HCT116 (cell line): ENCODE results near the gene POU3F1. TPM values are rescaled to one million over a fixed set of nuclear protein-coding genes. Genes with fewer than 3 reads are reported as not detected.

ENCODE experiments used
- ATAC-seq: fragments of 200-7000 bp; cut with Tn5 transposase; 2 replicates; pipeline ENCODE4 v1.9.1; 2020; ENCODE audit warnings: mild to moderate bottlenecking, moderate library complexity
- BruUV-seq: library from RNA; stranded (reverse); fragments of 400-500 nt; replicated peaks from 2 replicates; lab custom pipeline; 2021; lab: Mats Ljungman, UMichigan
- CTCF ChIA-PET: fragments of 300-600 bp; sonication (Branson Sonifier 250); formaldehyde crosslinking; loops from one replicate; lab custom pipeline; 2021; ENCODE audit warnings: antibody characterized with exemption; lab: Charles Lee
- POLR2A ChIA-PET: fragments of 300-600, 350-600 bp; sonication (Branson Sonifier 250); formaldehyde crosslinking; loops from one replicate; lab custom pipeline; 2021; ENCODE audit warnings: antibody characterized with exemption; lab: Charles Lee
- RAD21 ChIA-PET, 2 experiments: fragments of 300-600 bp; sonication (Branson Sonifier 250); formaldehyde crosslinking; loops; one replicate each; lab custom pipeline; 2023; ENCODE audit warnings: low total read pairs in 2 of 2; ENCODE audit not compliant: uncharacterized antibody in 2 of 2, unreplicated experiment in 2 of 2, low non-redundant PET in 1 of 2; lab: Charles Lee
- DNase-seq: peaks from one replicate; pipeline ENCODE4 v3.0.0-alpha.2; 2010; ENCODE audit warnings: low read depth, low spot score
- H2AFZ ChIP-seq: fragments of 200-600 bp; shearing (Covaris generic), sonication (generic); 2 replicates; pipeline ENCODE4 v1.6.1; 2017; ENCODE audit warnings: low read depth, mixed run types, mixed read lengths, antibody characterized with exemption, low read length; ENCODE audit not compliant: poor library complexity, severe bottlenecking
- H3K27ac ChIP-seq: 2 replicates; pipeline ENCODE4 v1.5.1; 2012; ENCODE audit warnings: low read depth, low read length
- H3K27me3 ChIP-seq: fragments of 200-600 bp; sonication (generic); 2 replicates; pipeline ENCODE4 v1.6.1; 2016; ENCODE audit warnings: mixed run types, low read length, mixed read lengths; ENCODE audit not compliant: insufficient read depth
- H3K36me3 ChIP-seq, 2 experiments: fragments of 200-500 bp in 1 of 2; fragments of 200-600 bp in 1 of 2; sonication (Bioruptor generic) in 1 of 2; sonication (generic) in 1 of 2; 2 replicates each; pipeline versions ENCODE4 v1.5.1 to v1.6.1; 2014 to 2016; ENCODE audit warnings: low read length in 2 of 2, inconsistent platforms in 1 of 2, mixed read lengths in 1 of 2, mixed run types in 1 of 2; ENCODE audit not compliant: insufficient read depth in 2 of 2, control insufficient read depth in 1 of 2
- H3K4me1 ChIP-seq, 2 experiments: fragments of 200-600 bp in 1 of 2; sonication (generic) in 1 of 2; 2 replicates each; pipeline versions ENCODE4 v1.5.1 to v1.6.1; 2012 to 2017; ENCODE audit warnings: low read length in 2 of 2, inconsistent platforms in 1 of 2, mild to moderate bottlenecking in 1 of 2, mixed read lengths in 1 of 2, mixed run types in 1 of 2, moderate library complexity in 1 of 2; ENCODE audit not compliant: insufficient read depth in 2 of 2, control insufficient read depth in 1 of 2
- H3K4me2 ChIP-seq: fragments of 200-600 bp; sonication (generic); 2 replicates; pipeline ENCODE4 v1.6.1; 2017; ENCODE audit warnings: mixed run types, low read length, mixed read lengths
- H3K4me3 ChIP-seq, 2 experiments: fragments of 200-600 bp in 1 of 2; sonication (generic) in 1 of 2; replicated peaks in 1 of 2; 2 replicates each; pipeline ENCODE4 v1.5.1; 2011 to 2016; ENCODE audit warnings: low read length in 2 of 2, control low read depth in 1 of 2, low read depth in 1 of 2, mild to moderate bottlenecking in 1 of 2, mixed read lengths in 1 of 2, mixed run types in 1 of 2
- H3K79me2 ChIP-seq: fragments of 200-600 bp; sonication (generic); 2 replicates; pipeline ENCODE4 v1.6.1; 2017; ENCODE audit warnings: mild to moderate bottlenecking, mixed run types, low read length, moderate library complexity, mixed read lengths; ENCODE audit not compliant: insufficient read depth
- H3K9ac ChIP-seq: fragments of 200-600 bp; sonication (generic); 2 replicates; pipeline ENCODE4 v1.6.1; 2016; ENCODE audit warnings: low read length, mixed read lengths
- H3K9me2 ChIP-seq: fragments of 200-600 bp; sonication (generic), shearing (Covaris generic); 2 replicates; pipeline ENCODE4 v1.6.1; 2017; ENCODE audit warnings: mixed run types, mild to moderate bottlenecking, moderate library complexity; ENCODE audit not compliant: insufficient read depth
- H3K9me3 ChIP-seq, 2 experiments: fragments of 200-500 bp in 1 of 2; fragments of 200-600 bp in 1 of 2; sonication (Bioruptor generic) in 1 of 2; sonication (generic) in 1 of 2; 2 replicates each; pipeline ENCODE4 v1.6.1; 2014 to 2017; ENCODE audit warnings: low read length in 2 of 2, mixed read lengths in 2 of 2, inconsistent platforms in 1 of 2, low read depth in 1 of 2, mild to moderate bottlenecking in 1 of 2, mixed run types in 1 of 2, moderate library complexity in 1 of 2; ENCODE audit not compliant: control insufficient read depth in 1 of 2, insufficient read depth in 1 of 2
- H4K20me1 ChIP-seq: fragments of 200-600 bp; sonication (generic), shearing (Covaris generic); 2 replicates; pipeline ENCODE4 v1.6.1; 2017; ENCODE audit warnings: mixed run types, mild to moderate bottlenecking, moderate library complexity; ENCODE audit not compliant: insufficient read depth
- CBX3 ChIP-seq: IDR thresholded peaks from 2 replicates; pipeline ENCODE4 v1.6.1; 2012; ENCODE audit warnings: low read depth
- EGR1 ChIP-seq: IDR thresholded peaks from 2 replicates; pipeline ENCODE4 v1.6.1; 2012; ENCODE audit warnings: low read depth
- ELF1 ChIP-seq: IDR thresholded peaks from 2 replicates; pipeline ENCODE4 v1.6.1; 2012; ENCODE audit warnings: low read depth, borderline replicate concordance
- EZH2 ChIP-seq: fragments of 200-600 bp; sonication (generic); IDR thresholded peaks from 2 replicates; pipeline ENCODE4 v1.6.1; 2017; ENCODE audit warnings: antibody characterized with exemption, mixed run types
- EZH2phosphoT487 ChIP-seq: fragments of 200-600 bp; IDR thresholded peaks from 2 replicates; pipeline ENCODE4 v1.6.1; 2018; ENCODE audit warnings: antibody characterized with exemption, borderline replicate concordance
- MAX ChIP-seq: IDR thresholded peaks from 2 replicates; pipeline ENCODE4 v1.6.1; 2012
- RAD21 ChIP-seq: IDR thresholded peaks from 2 replicates; pipeline ENCODE4 v1.6.1; 2012; ENCODE audit warnings: low read depth, mild to moderate bottlenecking
- REST ChIP-seq: IDR thresholded peaks from 2 replicates; pipeline ENCODE4 v1.6.1; 2012; ENCODE audit warnings: low read depth
- SP1 ChIP-seq: IDR thresholded peaks from 2 replicates; pipeline ENCODE4 v1.6.1; 2012; ENCODE audit warnings: low read depth
- SRF ChIP-seq: IDR thresholded peaks from 2 replicates; pipeline ENCODE4 v1.6.1; 2012; ENCODE audit warnings: low read depth
- YY1 ChIP-seq: IDR thresholded peaks from 2 replicates; pipeline ENCODE4 v1.6.1; 2011; ENCODE audit warnings: low read length, low read depth, moderate library complexity, mild to moderate bottlenecking; ENCODE audit not compliant: insufficient replicate concordance; ENCODE audit errors: extremely low read depth
- ZNF274 ChIP-seq: fragments of 200-500 bp; sonication (Bioruptor generic); IDR thresholded peaks from 2 replicates; pipeline ENCODE4 v1.6.1; 2014; ENCODE audit warnings: mild to moderate bottlenecking, low read depth, low read length, inconsistent platforms
- intact Hi-C: fragments of 100-400 bp; cut with micrococcal nuclease; formaldehyde crosslinking; loops from 2 replicates; pipeline ENCODE4 v1.10.0; 2022
- total RNA-seq: library from RNA; stranded (reverse); gene quantifications from one replicate; pipeline ENCODE4 v1.2.1, GENCODE V29; 2021; ENCODE audit not compliant: unreplicated experiment
- TF ChIP-seq, protein P1 (sequence below): IDR thresholded peaks from 2 replicates; pipeline ENCODE4 v1.6.1; 2011; ENCODE audit warnings: mild to moderate bottlenecking, low read length, moderate library complexity; ENCODE audit not compliant: insufficient replicate concordance; ENCODE audit errors: extremely low read depth

Gene POU3F1
- total RNA-seq, 1 experiment from 2014 or later = not detected

DNA sequence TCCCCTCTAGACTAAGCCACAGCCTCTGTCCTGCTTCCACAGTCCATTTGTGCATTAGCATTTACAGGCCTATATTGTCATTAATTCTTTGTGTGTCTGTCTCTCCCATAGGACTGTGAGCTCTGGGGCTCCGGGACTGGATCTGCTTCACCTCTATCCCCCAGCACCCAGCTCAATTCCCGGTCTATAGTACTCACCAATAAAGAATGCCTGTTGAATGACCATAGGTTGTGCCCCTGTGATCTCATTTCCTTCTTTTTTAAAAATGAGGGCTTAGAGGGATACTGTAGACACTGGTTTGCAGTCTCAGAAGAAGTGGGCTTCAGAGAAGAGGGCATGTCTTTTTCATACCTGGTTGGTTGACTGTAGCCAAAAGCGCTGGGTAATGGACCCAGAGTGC, 8.8 kb upstream of the POU3F1 start:
- no peaks in the 10 kb centered on the region for H3K36me3 ChIP-seq
- ATAC-seq (no peak), DNase-seq (no peak)
- H3K9ac ChIP-seq = no peak overlapping the region
- H3K27me3 ChIP-seq = no peaks in the 10 kb centered on the region
- no TSS peak for BruUV-seq
- no peaks in the 10 kb centered on the region for H4K20me1 ChIP-seq
- no peaks in the 10 kb centered on the region for H3K79me2 ChIP-seq
- TF ChIP-seq CBX3 (no peak), REST (no peak), EZH2 (no peak), ELF1 (no peak), YY1 (no peak), MAX (no peak), ZNF274 (no peak), SP1 (no peak), EGR1 (no peak), RAD21 (no peak), EZH2phosphoT487 (no peak), SRF (no peak)
- TF ChIP-seq, protein P1, sequence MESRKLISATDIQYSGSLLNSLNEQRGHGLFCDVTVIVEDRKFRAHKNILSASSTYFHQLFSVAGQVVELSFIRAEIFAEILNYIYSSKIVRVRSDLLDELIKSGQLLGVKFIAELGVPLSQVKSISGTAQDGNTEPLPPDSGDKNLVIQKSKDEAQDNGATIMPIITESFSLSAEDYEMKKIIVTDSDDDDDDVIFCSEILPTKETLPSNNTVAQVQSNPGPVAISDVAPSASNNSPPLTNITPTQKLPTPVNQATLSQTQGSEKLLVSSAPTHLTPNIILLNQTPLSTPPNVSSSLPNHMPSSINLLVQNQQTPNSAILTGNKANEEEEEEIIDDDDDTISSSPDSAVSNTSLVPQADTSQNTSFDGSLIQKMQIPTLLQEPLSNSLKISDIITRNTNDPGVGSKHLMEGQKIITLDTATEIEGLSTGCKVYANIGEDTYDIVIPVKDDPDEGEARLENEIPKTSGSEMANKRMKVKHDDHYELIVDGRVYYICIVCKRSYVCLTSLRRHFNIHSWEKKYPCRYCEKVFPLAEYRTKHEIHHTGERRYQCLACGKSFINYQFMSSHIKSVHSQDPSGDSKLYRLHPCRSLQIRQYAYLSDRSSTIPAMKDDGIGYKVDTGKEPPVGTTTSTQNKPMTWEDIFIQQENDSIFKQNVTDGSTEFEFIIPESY = no peak
- no peaks in the 10 kb centered on the region for H3K9me3 ChIP-seq
- no peak overlapping the region for H3K4me2 ChIP-seq
- no peak overlapping the region for H3K27ac ChIP-seq
- H2AFZ ChIP-seq = no peak overlapping the region
- ChIA-PET CTCF (no interaction called here), POLR2A (no interaction called here), RAD21 (no interaction called here)
- no peak overlapping the region for H3K4me3 ChIP-seq
- no peaks in the 10 kb centered on the region for H3K9me2 ChIP-seq
- intact Hi-C loops = no loop called here
- peaks cover 2 to 11% of the 10 kb centered on the region in 2 experiments; a peak in 2 of 4 replicates for H3K4me1 ChIP-seq
